ENCODE measurements around the gene CIPC.

DNA sequence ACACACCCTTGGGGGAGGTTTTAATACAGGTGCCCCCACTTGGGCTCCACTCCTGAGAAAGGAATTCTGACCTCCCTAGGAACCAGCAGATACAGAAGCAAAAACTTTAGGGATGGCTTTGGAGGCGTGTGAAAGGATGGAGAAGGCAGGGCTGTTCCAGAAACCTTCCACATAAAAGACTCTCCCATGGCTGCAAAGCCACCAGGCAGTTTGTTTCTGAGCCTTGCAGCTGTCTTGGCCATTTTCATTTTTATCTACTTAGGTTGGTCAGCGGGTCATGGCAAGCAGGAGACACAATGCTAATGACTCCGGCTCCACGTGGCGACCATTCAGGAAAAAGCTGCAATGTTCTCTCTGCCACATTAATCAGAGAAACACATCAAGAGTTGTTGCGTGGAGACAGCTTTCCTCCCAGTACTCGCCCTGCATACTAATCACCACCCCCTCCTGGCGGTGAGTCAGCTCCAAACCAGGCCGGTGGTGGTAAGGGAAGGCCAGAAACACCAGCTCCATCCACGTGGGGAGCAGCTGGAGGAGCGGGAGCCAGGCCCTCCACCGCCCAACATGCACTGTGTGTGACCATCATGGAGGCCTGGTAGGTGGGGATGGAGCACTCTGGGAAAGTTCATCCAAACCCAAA lies 38.7 kb upstream of the CIPC start:
- TF ChIP-seq, protein P1, sequence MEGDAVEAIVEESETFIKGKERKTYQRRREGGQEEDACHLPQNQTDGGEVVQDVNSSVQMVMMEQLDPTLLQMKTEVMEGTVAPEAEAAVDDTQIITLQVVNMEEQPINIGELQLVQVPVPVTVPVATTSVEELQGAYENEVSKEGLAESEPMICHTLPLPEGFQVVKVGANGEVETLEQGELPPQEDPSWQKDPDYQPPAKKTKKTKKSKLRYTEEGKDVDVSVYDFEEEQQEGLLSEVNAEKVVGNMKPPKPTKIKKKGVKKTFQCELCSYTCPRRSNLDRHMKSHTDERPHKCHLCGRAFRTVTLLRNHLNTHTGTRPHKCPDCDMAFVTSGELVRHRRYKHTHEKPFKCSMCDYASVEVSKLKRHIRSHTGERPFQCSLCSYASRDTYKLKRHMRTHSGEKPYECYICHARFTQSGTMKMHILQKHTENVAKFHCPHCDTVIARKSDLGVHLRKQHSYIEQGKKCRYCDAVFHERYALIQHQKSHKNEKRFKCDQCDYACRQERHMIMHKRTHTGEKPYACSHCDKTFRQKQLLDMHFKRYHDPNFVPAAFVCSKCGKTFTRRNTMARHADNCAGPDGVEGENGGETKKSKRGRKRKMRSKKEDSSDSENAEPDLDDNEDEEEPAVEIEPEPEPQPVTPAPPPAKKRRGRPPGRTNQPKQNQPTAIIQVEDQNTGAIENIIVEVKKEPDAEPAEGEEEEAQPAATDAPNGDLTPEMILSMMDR (IDR thresholded peaks at IDR 0.05) = peak; percentile 6
- no peak for TF ChIP-seq EZH2phosphoT487 (IDR thresholded peaks at IDR 0.05)
- TF ChIP-seq EZH2 (IDR thresholded peaks at IDR 0.05) = no peak

All from neural progenitor cell (in vitro differentiated cells).